OCI-LY7 (cell line): ENCODE results near the gene CDKN1C.

Experiments
- EZH2phosphoT487 ChIP-seq: fragments of 200-600 bp; sonication (generic); IDR thresholded peaks from 2 replicates; pipeline ENCODE4 v1.6.1; 2018; ENCODE audit warnings: low read depth, borderline replicate concordance, mild to moderate bottlenecking, mixed run types, antibody characterized with exemption, low read length, moderate library complexity, mixed read lengths
- TF ChIP-seq, protein P1 (sequence below): fragments of 200-600 bp; sonication (generic); conservative IDR thresholded peaks from 2 replicates; pipeline ENCODE4 v1.5.1; 2014; ENCODE audit warnings: mild to moderate bottlenecking, antibody characterized with exemption, low read length, moderate library complexity, mixed read lengths

DNA sequence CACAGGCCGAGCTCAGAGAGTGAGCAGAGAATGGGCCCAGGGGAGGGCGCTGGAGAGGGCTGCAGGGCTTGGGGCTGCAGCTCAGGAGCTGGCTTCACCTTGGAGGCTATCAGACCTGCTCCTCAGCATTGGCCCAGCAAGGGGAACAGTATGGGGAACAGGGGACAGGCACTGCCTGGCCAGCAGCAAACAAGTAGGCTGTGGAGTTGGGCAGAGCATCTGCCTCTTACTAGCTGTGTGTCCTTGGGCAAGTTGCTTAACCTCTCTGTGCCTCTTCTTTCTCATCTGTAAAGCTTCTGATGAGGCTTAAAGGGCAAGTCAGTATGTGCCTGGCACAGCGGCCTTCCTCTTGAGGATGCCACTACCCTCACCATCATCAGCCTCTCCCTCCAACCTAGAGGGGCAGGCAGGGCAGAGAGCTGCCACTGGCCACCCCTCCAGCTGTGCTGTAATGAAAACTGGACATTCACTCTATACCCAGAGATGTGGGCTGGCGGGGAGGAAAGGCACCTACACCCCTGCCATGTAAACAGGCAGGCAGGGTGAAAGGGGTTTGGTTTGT is 7.5 kb upstream of the CDKN1C start:
- TF ChIP-seq, protein P1, sequence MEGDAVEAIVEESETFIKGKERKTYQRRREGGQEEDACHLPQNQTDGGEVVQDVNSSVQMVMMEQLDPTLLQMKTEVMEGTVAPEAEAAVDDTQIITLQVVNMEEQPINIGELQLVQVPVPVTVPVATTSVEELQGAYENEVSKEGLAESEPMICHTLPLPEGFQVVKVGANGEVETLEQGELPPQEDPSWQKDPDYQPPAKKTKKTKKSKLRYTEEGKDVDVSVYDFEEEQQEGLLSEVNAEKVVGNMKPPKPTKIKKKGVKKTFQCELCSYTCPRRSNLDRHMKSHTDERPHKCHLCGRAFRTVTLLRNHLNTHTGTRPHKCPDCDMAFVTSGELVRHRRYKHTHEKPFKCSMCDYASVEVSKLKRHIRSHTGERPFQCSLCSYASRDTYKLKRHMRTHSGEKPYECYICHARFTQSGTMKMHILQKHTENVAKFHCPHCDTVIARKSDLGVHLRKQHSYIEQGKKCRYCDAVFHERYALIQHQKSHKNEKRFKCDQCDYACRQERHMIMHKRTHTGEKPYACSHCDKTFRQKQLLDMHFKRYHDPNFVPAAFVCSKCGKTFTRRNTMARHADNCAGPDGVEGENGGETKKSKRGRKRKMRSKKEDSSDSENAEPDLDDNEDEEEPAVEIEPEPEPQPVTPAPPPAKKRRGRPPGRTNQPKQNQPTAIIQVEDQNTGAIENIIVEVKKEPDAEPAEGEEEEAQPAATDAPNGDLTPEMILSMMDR = peak; percentile 60
- no peak for TF ChIP-seq EZH2phosphoT487
